HepG2 (cell line): ENCODE data around the gene HTRA2. TPM values are rescaled to one million over a fixed set of nuclear protein-coding genes. Genes with fewer than 3 reads are reported as not detected.
A peak's percentile ranks its signal among the peaks of the same experiment; 100 is the strongest.

Experiments
- AKAP8 ChIP-seq: sonication (generic); formaldehyde crosslinking; IDR thresholded peaks from 2 replicates; pipeline ENCODE4 v1.5.1; 2020; ENCODE audit warnings: mild to moderate bottlenecking, missing genetic modification reagents
- BORCS8-MEF2B ChIP-seq: sonication (generic); formaldehyde crosslinking; IDR thresholded peaks from 2 replicates; pipeline ENCODE4 v1.8.0; 2022; ENCODE audit warnings: mild to moderate bottlenecking, missing genetic modification reagents
- CENPT ChIP-seq: sonication (generic); formaldehyde crosslinking; IDR thresholded peaks from 2 replicates; pipeline ENCODE4 v1.8.0; 2022; ENCODE audit warnings: low read depth, mild to moderate bottlenecking, moderate library complexity, missing genetic modification reagents
- IKZF4 ChIP-seq: sonication (generic); formaldehyde crosslinking; IDR thresholded peaks from 2 replicates; pipeline ENCODE4 v1.5.1; 2020; ENCODE audit warnings: borderline replicate concordance, mild to moderate bottlenecking, low read depth, missing genetic modification reagents; ENCODE audit errors: not compliant biosample characterization
- IRF9 ChIP-seq: sonication (generic); formaldehyde crosslinking; IDR thresholded peaks from 2 replicates; pipeline ENCODE4 v1.8.0; 2022; ENCODE audit warnings: missing genetic modification reagents, mild to moderate bottlenecking, borderline replicate concordance
- KDM2A ChIP-seq: sonication (generic); formaldehyde crosslinking; IDR thresholded peaks from 2 replicates; pipeline ENCODE4 v1.4.0; 2020; ENCODE audit warnings: low read depth, missing genetic modification reagents, borderline replicate concordance
- KDM5B ChIP-seq: sonication (generic); formaldehyde crosslinking; IDR thresholded peaks from 2 replicates; pipeline ENCODE4 v1.4.0; 2020; ENCODE audit warnings: missing genetic modification reagents, mild to moderate bottlenecking, borderline replicate concordance
- MIER2 ChIP-seq: IDR thresholded peaks from 2 replicates; pipeline ENCODE4 v1.6.1; 2016; ENCODE audit warnings: missing biosample characterization, missing genetic modification reagents
- MIER3 ChIP-seq: IDR thresholded peaks from 2 replicates; pipeline ENCODE4 v1.6.1; 2016; ENCODE audit warnings: missing compliant biosample characterization, borderline replicate concordance
- POGZ ChIP-seq: sonication (generic); formaldehyde crosslinking; IDR thresholded peaks from 2 replicates; pipeline ENCODE4 v1.4.0; 2020; ENCODE audit warnings: mild to moderate bottlenecking, missing genetic modification reagents
- SSRP1 ChIP-seq: IDR thresholded peaks from 2 replicates; pipeline ENCODE4 v1.6.1; 2016; ENCODE audit warnings: control low read depth
- TARDBP ChIP-seq: sonication (generic); formaldehyde crosslinking; IDR thresholded peaks from 2 replicates; pipeline ENCODE4 v1.8.0; 2022; ENCODE audit warnings: mild to moderate bottlenecking, missing genetic modification reagents
- TGIF2 ChIP-seq: IDR thresholded peaks from 2 replicates; pipeline ENCODE4 v1.6.1; 2016; ENCODE audit warnings: control low read depth, missing compliant biosample characterization
- ZEB1 ChIP-seq: IDR thresholded peaks from 2 replicates; pipeline ENCODE4 v1.6.1; 2012; ENCODE audit warnings: mild to moderate bottlenecking, low read depth, inconsistent platforms; ENCODE audit not compliant: insufficient replicate concordance
- ZFY ChIP-seq: sonication (generic); formaldehyde crosslinking; IDR thresholded peaks from 2 replicates; pipeline ENCODE4 v1.4.0; 2020; ENCODE audit warnings: missing genetic modification reagents
- ZNF331 ChIP-seq: sonication (generic); formaldehyde crosslinking; IDR thresholded peaks from 2 replicates; pipeline ENCODE4 v1.4.0; 2020; ENCODE audit warnings: missing genetic modification reagents
- ZNF816 ChIP-seq: sonication (generic); formaldehyde crosslinking; IDR thresholded peaks from 2 replicates; pipeline ENCODE4 v1.8.0; 2022; ENCODE audit warnings: missing genetic modification reagents, mild to moderate bottlenecking, borderline replicate concordance
- polyA plus RNA-seq, 8 experiments: library from polyadenylated mRNA; depleted of rRNA in 3 of 8; stranded (reverse) in 7 of 8; unstranded in 1 of 8; fragments of >200 nt; fragmentation: Illumina TruSeq in 4 of 8; extraction: Trizol in 4 of 8; gene quantifications; 2 replicates each; pipeline versions ENCODE4 v1.2.1 to v1.2.3, GENCODE V29; 2011 to 2016; ENCODE audit warnings: low read depth in 4 of 8, missing spikeins in 1 of 8, mixed read lengths in 1 of 8; ENCODE audit not compliant: insufficient read depth in 1 of 8
- total RNA-seq, 5 experiments: library from RNA; depleted of rRNA; stranded (reverse); fragments of >200 nt; fragmentation: Illumina TruSeq; extraction: Trizol; gene quantifications; 2 replicates each; pipeline ENCODE4 v1.2.3, GENCODE V29; 2016; ENCODE audit warnings: low read depth in 1 of 5
- TF ChIP-seq, protein P1 (sequence below): sonication (generic); formaldehyde crosslinking; IDR thresholded peaks from 2 replicates; pipeline ENCODE4 v1.4.0; 2020; ENCODE audit warnings: missing genetic modification reagents, borderline replicate concordance

HTRA2 gene
- total and polyA plus RNA-seq, 2 of the 13 experiments (the other 11 are each of a cell fraction or from before 2014, with no cell fraction given) = 47.7 to 50.3 TPM

DNA sequence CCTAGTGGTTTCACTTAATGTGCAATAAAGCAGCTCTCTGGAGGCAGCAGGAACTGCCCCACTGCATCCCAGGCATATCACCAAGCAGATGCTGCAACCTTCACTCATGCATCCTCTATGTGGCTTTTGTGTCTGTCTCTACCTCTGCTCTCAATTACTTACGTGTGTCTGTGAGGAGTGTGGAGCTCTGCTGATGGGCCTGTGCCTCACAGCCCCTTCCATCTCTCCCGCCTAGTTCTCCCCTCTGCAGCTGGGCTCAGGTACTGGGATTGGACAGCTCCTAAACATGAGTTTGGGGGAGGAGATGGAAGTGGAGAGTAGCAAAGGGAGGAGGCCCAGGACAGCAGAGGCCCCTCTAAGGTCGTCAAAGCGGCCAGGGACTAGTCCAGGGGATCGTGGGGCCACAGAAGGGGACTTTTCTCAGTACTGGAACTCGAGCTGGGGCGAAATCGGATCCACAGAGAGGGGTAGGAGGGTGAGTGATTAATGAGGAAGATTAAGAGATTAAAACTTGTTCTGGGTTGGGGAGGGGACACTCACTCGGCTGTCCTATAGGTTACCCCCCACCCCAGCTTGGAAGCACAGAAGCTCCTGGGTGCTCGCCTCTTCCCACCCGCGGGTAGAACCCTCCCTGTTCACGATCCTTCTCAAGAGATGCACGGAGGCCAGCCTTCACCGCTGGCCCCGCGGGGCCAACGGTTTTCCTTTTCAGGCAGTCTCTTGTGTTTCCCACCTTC lies 28.2 kb upstream of the HTRA2 start (continued):
- TF ChIP-seq IRF9 (CRISPR knock-in tag) = peak; percentile 14; the same call in 1 of the 2 replicates
- TF ChIP-seq, protein P1, sequence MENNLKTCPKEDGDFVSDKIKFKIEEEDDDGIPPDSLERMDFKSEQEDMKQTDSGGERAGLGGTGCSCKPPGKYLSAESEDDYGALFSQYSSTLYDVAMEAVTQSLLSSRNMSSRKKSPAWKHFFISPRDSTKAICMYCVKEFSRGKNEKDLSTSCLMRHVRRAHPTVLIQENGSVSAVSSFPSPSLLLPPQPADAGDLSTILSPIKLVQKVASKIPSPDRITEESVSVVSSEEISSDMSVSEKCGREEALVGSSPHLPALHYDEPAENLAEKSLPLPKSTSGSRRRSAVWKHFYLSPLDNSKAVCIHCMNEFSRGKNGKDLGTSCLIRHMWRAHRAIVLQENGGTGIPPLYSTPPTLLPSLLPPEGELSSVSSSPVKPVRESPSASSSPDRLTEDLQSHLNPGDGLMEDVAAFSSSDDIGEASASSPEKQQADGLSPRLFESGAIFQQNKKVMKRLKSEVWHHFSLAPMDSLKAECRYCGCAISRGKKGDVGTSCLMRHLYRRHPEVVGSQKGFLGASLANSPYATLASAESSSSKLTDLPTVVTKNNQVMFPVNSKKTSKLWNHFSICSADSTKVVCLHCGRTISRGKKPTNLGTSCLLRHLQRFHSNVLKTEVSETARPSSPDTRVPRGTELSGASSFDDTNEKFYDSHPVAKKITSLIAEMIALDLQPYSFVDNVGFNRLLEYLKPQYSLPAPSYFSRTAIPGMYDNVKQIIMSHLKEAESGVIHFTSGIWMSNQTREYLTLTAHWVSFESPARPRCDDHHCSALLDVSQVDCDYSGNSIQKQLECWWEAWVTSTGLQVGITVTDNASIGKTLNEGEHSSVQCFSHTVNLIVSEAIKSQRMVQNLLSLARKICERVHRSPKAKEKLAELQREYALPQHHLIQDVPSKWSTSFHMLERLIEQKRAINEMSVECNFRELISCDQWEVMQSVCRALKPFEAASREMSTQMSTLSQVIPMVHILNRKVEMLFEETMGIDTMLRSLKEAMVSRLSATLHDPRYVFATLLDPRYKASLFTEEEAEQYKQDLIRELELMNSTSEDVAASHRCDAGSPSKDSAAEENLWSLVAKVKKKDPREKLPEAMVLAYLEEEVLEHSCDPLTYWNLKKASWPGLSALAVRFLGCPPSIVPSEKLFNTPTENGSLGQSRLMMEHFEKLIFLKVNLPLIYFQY (CRISPR knock-in tag) = no peak
- TF ChIP-seq ZFY = peak; percentile 56; the same call in 1 of the 2 replicates
- peak; percentile 8; the same call in 1 of the 2 replicates for TF ChIP-seq AKAP8 (CRISPR knock-in tag)
- no peak for TF ChIP-seq MIER3
- peak; percentile 66 for TF ChIP-seq SSRP1 (CRISPR knock-in tag)
- no peak for TF ChIP-seq ZEB1
- TF ChIP-seq KDM5B = 0 out of 2 replicates have a peak, but pooled peaks have one; percentile 17
- TF ChIP-seq TARDBP = peak; percentile 31; the same call in 1 of the 2 replicates
- TF ChIP-seq ZNF816 (CRISPR knock-in tag) = no peak
- TF ChIP-seq IKZF4 = peak; percentile 17
- peak; percentile 32; the same call in 1 of the 2 replicates for TF ChIP-seq POGZ (CRISPR knock-in tag)
- TF ChIP-seq MIER2 (CRISPR knock-in tag) = 0 out of 2 replicates have a peak, but pooled peaks have one; percentile 49
- peak; percentile 60; the same call in 1 of the 2 replicates for TF ChIP-seq KDM2A
- TF ChIP-seq TGIF2 (CRISPR knock-in tag) = peak; percentile 28; the same call in 1 of the 2 replicates
- peak; percentile 62; the same call in 1 of the 2 replicates for TF ChIP-seq BORCS8-MEF2B
- no peak; the same call in 1 of the 2 replicates for TF ChIP-seq ZNF331 (CRISPR knock-in tag)
- TF ChIP-seq CENPT (CRISPR knock-in tag) = 0 out of 2 replicates have a peak, but pooled peaks have one; percentile 36
